Measurements from ENCODE around the gene MYB. TPM values are rescaled to one million over a fixed set of nuclear protein-coding genes. Genes with fewer than 3 reads are reported as not detected.
"Not testable (repeated sequence)": the region's sequence is repeated elsewhere in the genome, so short reads cannot be mapped to it uniquely, and the experiment has no call there.

The MYB gene
- total RNA-seq, 2 donors from 2014 or later, result 4.3 to 7.2 TPM

- Histone ChIP-seq H3K9me3 (no peaks in the 10 kb centered on the region), H3K27ac (no peak overlapping the region), H3K36me3 (no peaks in the 10 kb centered on the region), H3K4me1 (replicated peaks) (no peaks in the 10 kb centered on the region), H3K27me3 (replicated peaks; ENCODE audit: insufficient read depth) (no peaks in the 10 kb centered on the region), H3K4me3 (no peak overlapping the region)
- no peak for DNase-seq (ENCODE audit: low spot score)
- TF ChIP-seq POLR2A (IDR thresholded peaks at IDR 0.05) (no peak), POLR2AphosphoS5 (IDR thresholded peaks at IDR 0.05) (no peak)
- TF ChIP-seq, protein P1, sequence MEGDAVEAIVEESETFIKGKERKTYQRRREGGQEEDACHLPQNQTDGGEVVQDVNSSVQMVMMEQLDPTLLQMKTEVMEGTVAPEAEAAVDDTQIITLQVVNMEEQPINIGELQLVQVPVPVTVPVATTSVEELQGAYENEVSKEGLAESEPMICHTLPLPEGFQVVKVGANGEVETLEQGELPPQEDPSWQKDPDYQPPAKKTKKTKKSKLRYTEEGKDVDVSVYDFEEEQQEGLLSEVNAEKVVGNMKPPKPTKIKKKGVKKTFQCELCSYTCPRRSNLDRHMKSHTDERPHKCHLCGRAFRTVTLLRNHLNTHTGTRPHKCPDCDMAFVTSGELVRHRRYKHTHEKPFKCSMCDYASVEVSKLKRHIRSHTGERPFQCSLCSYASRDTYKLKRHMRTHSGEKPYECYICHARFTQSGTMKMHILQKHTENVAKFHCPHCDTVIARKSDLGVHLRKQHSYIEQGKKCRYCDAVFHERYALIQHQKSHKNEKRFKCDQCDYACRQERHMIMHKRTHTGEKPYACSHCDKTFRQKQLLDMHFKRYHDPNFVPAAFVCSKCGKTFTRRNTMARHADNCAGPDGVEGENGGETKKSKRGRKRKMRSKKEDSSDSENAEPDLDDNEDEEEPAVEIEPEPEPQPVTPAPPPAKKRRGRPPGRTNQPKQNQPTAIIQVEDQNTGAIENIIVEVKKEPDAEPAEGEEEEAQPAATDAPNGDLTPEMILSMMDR (IDR thresholded peaks at IDR 0.05), result no peak
- WGBS, result 97% methylated on average over 1 of the region's 1 CpG
- intact Hi-C loops (cut with DNase I), result no loop called here
Measured at GRCh38 chr6:135236319-135236718, 55.2 kb downstream of the MYB start.

DNA sequence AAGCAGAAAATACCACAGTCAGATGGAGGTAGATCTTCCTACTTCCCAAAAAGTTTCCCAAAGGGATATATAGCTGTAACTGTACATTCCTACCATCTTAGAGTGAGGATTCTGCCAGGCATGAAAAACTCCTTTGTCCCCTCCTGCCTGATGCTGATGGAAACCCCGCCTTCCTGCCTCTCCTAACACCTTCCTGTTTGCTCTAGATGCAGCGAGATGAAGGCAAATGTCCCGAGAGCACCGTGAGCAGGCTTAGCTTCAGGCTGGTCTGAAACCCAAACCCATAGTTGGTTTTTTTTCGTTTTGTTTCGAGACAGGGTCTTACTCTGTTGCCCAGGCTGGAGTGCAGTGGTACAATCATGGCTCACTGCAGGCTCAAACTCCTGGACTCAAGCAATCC, 55.6 kb downstream of the MYB start:
- H3K4me3 ChIP-seq, result no peak overlapping the region
- no peak for DNase-seq (ENCODE audit: low spot score)
- H3K27ac ChIP-seq, result no peak overlapping the region
- H3K36me3 ChIP-seq, result no peaks in the 10 kb centered on the region
- intact Hi-C loops (cut with DNase I), result no loop called here
- no peaks in the 10 kb centered on the region for H3K4me1 ChIP-seq (replicated peaks)
- H3K9me3 ChIP-seq, result no peaks in the 10 kb centered on the region
- TF ChIP-seq, protein P1 (IDR thresholded peaks at IDR 0.05), result no peak
- no peak for TF ChIP-seq POLR2A (IDR thresholded peaks at IDR 0.05)
- TF ChIP-seq POLR2AphosphoS5 (IDR thresholded peaks at IDR 0.05), result no peak
- 57% methylated on average over 6 of the region's 6 CpGs for WGBS
- no peaks in the 10 kb centered on the region for H3K27me3 ChIP-seq (replicated peaks; ENCODE audit: insufficient read depth)

DNA sequence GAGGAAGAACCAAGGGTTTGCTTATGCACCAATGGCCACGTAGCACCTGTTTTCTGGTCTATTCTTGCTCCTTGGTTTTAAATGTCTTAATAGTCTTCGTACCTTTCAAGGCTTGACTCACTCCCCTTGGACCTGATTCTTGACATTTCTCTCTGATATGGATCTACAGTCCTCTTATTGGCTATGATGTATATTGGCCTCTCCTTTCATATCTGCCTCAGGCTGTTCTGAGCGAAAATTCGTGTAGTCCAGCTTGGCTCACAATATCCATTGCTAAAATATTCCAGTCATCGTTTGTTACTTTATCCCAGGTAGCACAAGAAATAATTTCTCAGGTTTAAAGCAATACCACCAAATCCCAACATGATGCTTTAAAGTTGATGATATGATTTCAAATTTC, 59.6 kb downstream of the MYB start:
- no peak overlapping the region for H3K27ac ChIP-seq
- H3K4me3 ChIP-seq, result no peak overlapping the region
- no peak for DNase-seq (ENCODE audit: low spot score)
- 74% methylated on average over 5 of the region's 5 CpGs for whole genome bisulfite sequencing
- H3K27me3 ChIP-seq (replicated peaks; ENCODE audit: insufficient read depth), result no peaks in the 10 kb centered on the region
- H3K9me3 ChIP-seq, result no peaks in the 10 kb centered on the region
- TF ChIP-seq, protein P1 (IDR thresholded peaks at IDR 0.05), result no peak
- TF ChIP-seq POLR2A (IDR thresholded peaks at IDR 0.05) (no peak), POLR2AphosphoS5 (IDR thresholded peaks at IDR 0.05) (no peak)
- intact Hi-C loops (cut with DNase I), result no loop called here
- no peaks in the 10 kb centered on the region for H3K4me1 ChIP-seq (replicated peaks)
- H3K36me3 ChIP-seq, result no peaks in the 10 kb centered on the region

- no peak for TF ChIP-seq POLR2AphosphoS5 (IDR thresholded peaks at IDR 0.05)
- no peak for TF ChIP-seq POLR2A (IDR thresholded peaks at IDR 0.05)
- TF ChIP-seq, protein P1 (IDR thresholded peaks at IDR 0.05), result no peak
- no peak for DNase-seq (ENCODE audit: low spot score)
- Histone ChIP-seq H3K4me3 (no peak overlapping the region), H3K4me1 (replicated peaks) (no peaks in the 10 kb centered on the region), H3K36me3 (no peaks in the 10 kb centered on the region), H3K9me3 (no peaks in the 10 kb centered on the region), H3K27me3 (replicated peaks; ENCODE audit: insufficient read depth) (no peaks in the 10 kb centered on the region), H3K27ac (no peak overlapping the region)
- 56% methylated on average over 7 of the region's 7 CpGs for WGBS
- intact Hi-C loops (cut with DNase I), result no loop called here
Measured at GRCh38 chr6:135243871-135244796, 63.0 kb downstream of the MYB start.

GRCh38 chr6:135244805-135245204, 63.7 kb downstream of the MYB start:
- Histone ChIP-seq H3K4me3 (no peak overlapping the region), H3K36me3 (no peaks in the 10 kb centered on the region), H3K27ac (no peak overlapping the region), H3K27me3 (replicated peaks; ENCODE audit: insufficient read depth) (no peaks in the 10 kb centered on the region), H3K9me3 (no peaks in the 10 kb centered on the region), H3K4me1 (replicated peaks) (no peaks in the 10 kb centered on the region)
- intact Hi-C loops (cut with DNase I), result no loop called here
- DNase-seq (ENCODE audit: low spot score), result no peak
- WGBS, result 60% methylated on average over 6 of the region's 6 CpGs
- TF ChIP-seq POLR2AphosphoS5 (IDR thresholded peaks at IDR 0.05) (no peak), POLR2A (IDR thresholded peaks at IDR 0.05) (no peak)
- TF ChIP-seq, protein P1 (IDR thresholded peaks at IDR 0.05), result no peak

GRCh38 chr6:135246412-135247012, 65.4 kb downstream of the MYB start:
- H3K4me3 ChIP-seq; DNase-seq (ENCODE audit: low spot score); H3K9me3 ChIP-seq; H3K36me3 ChIP-seq; H3K27me3 ChIP-seq (replicated peaks; ENCODE audit: insufficient read depth); H3K27ac ChIP-seq; H3K4me1 ChIP-seq (replicated peaks); intact Hi-C loops (cut with DNase I): not testable (repeated sequence)
- 86% methylated on average over 8 of the region's 8 CpGs for WGBS

Data from prostate gland (tissue), 2 donors.